OCI-LY3 (cell line): ENCODE results near the gene UNC5CL.

Source experiments
- EZH2phosphoT487 ChIP-seq: fragments of 200-600 bp; shearing (Covaris generic); IDR thresholded peaks from 2 replicates; pipeline ENCODE4 v1.6.1; 2018; ENCODE audit warnings: antibody characterized with exemption, mixed run types, low read depth
- TF ChIP-seq, protein P1 (sequence below): fragments of 200-600, 300-600 bp; sonication (generic); IDR thresholded peaks from 2 replicates; pipeline ENCODE4 v1.5.1; 2014; ENCODE audit warnings: antibody characterized with exemption, low read length, low read depth

GRCh38 chr6:40978687-40979289, 60.2 kb downstream of the UNC5CL start:
- TF ChIP-seq, protein P1, sequence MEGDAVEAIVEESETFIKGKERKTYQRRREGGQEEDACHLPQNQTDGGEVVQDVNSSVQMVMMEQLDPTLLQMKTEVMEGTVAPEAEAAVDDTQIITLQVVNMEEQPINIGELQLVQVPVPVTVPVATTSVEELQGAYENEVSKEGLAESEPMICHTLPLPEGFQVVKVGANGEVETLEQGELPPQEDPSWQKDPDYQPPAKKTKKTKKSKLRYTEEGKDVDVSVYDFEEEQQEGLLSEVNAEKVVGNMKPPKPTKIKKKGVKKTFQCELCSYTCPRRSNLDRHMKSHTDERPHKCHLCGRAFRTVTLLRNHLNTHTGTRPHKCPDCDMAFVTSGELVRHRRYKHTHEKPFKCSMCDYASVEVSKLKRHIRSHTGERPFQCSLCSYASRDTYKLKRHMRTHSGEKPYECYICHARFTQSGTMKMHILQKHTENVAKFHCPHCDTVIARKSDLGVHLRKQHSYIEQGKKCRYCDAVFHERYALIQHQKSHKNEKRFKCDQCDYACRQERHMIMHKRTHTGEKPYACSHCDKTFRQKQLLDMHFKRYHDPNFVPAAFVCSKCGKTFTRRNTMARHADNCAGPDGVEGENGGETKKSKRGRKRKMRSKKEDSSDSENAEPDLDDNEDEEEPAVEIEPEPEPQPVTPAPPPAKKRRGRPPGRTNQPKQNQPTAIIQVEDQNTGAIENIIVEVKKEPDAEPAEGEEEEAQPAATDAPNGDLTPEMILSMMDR = no peak
- TF ChIP-seq EZH2phosphoT487 = no peak
